Measurements from ENCODE around the gene KRT7.

Gene KRT7

GRCh38 chr12:52200086-52200780, 32.8 kb upstream of the KRT7 start:
- no peak overlapping the region for H3K4me3 ChIP-seq (replicated peaks; ENCODE audit: low read depth, low read length)
- no peak for DNase-seq (ENCODE audit: low read depth)
- no peak for TF ChIP-seq CTCF (IDR thresholded peaks at IDR 0.05; ENCODE audit: low read length, missing control alignments)

GRCh38 chr12:52200781-52201450, 32.1 kb upstream of the KRT7 start:
- H3K4me3 ChIP-seq (replicated peaks; ENCODE audit: low read depth, low read length), result no peak overlapping the region
- no peak for TF ChIP-seq CTCF (IDR thresholded peaks at IDR 0.05; ENCODE audit: low read length, missing control alignments)
- DNase-seq (ENCODE audit: low read depth), result no peak

GRCh38 chr12:52201451-52201839, 31.6 kb upstream of the KRT7 start:
- DNase-seq (ENCODE audit: low read depth), result no peak
- H3K4me3 ChIP-seq (replicated peaks; ENCODE audit: low read depth, low read length), result no peak overlapping the region
- no peak for TF ChIP-seq CTCF (IDR thresholded peaks at IDR 0.05; ENCODE audit: low read length, missing control alignments)

- peak; percentile 64 for DNase-seq (ENCODE audit: low read depth)
- no peak for TF ChIP-seq CTCF (IDR thresholded peaks at IDR 0.05; ENCODE audit: low read length, missing control alignments)
- peak overlapping the region; percentile 10 for H3K4me3 ChIP-seq (replicated peaks; ENCODE audit: low read depth, low read length)
Measured at GRCh38 chr12:52202361-52203078, 30.5 kb upstream of the KRT7 start.

- no peak for TF ChIP-seq CTCF (IDR thresholded peaks at IDR 0.05; ENCODE audit: low read length, missing control alignments)
- peak; percentile 79 for DNase-seq (ENCODE audit: low read depth)
- peak overlapping the region; percentile 10 for H3K4me3 ChIP-seq (replicated peaks; ENCODE audit: low read depth, low read length)
Measured at GRCh38 chr12:52203079-52203921, 29.7 kb upstream of the KRT7 start.

- no peak for TF ChIP-seq CTCF (IDR thresholded peaks at IDR 0.05; ENCODE audit: low read length, missing control alignments)
- no peak overlapping the region for H3K4me3 ChIP-seq (replicated peaks; ENCODE audit: low read depth, low read length)
- no peak for DNase-seq (ENCODE audit: low read depth)
Measured at GRCh38 chr12:52204095-52204930, 28.7 kb upstream of the KRT7 start.
